GM12872 (cell line): ENCODE results near the gene ZFPL1.

ENCODE experiments used
- TF ChIP-seq, protein P1 (sequence below): IDR thresholded peaks from 3 replicates; pipeline ENCODE4 v1.5.1; 2011; ENCODE audit warnings: low read depth, mild to moderate bottlenecking, low read length, moderate library complexity; ENCODE audit not compliant: insufficient read depth

Gene ZFPL1

GRCh38 chr11:65129649-65130441 lies 45.8 kb downstream of the ZFPL1 start:
- TF ChIP-seq, protein P1, sequence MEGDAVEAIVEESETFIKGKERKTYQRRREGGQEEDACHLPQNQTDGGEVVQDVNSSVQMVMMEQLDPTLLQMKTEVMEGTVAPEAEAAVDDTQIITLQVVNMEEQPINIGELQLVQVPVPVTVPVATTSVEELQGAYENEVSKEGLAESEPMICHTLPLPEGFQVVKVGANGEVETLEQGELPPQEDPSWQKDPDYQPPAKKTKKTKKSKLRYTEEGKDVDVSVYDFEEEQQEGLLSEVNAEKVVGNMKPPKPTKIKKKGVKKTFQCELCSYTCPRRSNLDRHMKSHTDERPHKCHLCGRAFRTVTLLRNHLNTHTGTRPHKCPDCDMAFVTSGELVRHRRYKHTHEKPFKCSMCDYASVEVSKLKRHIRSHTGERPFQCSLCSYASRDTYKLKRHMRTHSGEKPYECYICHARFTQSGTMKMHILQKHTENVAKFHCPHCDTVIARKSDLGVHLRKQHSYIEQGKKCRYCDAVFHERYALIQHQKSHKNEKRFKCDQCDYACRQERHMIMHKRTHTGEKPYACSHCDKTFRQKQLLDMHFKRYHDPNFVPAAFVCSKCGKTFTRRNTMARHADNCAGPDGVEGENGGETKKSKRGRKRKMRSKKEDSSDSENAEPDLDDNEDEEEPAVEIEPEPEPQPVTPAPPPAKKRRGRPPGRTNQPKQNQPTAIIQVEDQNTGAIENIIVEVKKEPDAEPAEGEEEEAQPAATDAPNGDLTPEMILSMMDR = 0 out of 3 replicates have a peak, but pooled peaks have one; percentile 13

DNA sequence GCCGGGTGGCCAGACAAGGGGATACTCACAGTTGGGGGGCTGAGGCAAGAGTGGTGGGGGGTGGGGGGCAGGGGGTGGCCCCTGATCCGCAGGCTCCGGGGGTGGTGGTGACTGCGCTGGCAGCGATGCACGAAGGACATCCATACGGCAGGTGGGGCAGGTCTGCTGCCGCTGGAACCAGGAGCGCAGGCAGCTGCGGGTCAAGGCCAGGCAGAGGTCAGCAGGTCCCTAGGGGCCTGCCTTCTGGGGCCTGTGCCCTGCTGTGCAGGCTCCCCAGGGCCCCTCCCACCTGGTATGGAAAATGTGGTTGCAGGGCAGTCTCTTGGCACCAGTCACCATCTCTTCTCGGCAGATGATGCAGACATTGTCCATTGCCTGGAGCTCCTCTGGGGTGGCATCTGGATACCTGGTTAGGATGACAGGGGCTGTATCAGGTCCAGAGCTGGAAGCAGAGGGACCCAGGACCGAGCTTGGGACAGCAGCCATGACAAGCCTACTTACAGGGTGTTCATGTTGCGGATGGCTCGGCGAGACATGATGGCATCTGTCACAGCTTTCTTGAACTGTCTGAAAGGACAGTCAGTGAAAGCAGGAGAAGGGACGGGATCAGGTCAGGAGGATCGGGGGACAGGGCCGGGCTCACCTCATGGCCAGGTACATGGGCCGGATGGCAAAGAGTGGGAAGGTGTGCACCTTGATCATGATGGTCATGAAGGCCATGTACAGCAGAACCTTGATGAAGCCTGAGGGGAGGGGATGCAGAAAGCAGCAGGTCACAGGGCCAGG lies 46.8 kb downstream of the ZFPL1 start:
- TF ChIP-seq, protein P1 = no peak

DNA sequence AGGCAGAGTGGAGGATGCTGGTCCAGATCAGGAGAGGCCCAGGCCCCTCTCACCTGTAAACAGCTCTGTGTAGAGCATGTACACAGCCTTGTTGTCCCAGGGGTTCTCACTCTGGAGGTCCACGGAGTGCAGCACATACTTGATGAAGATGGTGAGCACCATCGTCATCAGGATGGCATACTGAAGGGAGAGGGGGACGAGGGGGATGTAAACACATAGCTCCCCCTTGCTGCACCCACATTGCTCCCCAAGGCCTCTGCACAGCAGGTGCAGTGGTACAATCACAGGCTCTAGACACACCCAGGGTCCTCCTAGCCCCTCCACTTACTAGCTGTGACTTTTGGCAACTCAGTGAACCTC lies 47.4 kb downstream of the ZFPL1 start:
- TF ChIP-seq, protein P1 = no peak

DNA sequence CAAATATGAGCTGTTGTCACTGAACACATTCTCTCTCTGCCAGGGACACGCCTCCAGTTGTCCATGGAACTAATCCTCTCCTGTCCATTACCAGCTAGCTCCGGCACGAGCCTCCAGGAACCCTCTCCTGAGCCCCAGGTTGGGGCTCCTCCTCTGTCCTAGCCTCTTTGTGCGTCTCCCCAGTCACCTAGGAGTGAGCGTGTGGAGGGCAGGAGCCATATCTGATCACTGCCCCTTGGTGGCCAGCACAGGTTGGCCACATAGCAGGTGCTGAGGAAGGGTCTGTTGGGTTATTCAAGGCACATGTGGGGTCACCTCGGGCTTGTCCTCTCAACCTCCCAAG lies 47.8 kb downstream of the ZFPL1 start:
- TF ChIP-seq, protein P1 = no peak

DNA sequence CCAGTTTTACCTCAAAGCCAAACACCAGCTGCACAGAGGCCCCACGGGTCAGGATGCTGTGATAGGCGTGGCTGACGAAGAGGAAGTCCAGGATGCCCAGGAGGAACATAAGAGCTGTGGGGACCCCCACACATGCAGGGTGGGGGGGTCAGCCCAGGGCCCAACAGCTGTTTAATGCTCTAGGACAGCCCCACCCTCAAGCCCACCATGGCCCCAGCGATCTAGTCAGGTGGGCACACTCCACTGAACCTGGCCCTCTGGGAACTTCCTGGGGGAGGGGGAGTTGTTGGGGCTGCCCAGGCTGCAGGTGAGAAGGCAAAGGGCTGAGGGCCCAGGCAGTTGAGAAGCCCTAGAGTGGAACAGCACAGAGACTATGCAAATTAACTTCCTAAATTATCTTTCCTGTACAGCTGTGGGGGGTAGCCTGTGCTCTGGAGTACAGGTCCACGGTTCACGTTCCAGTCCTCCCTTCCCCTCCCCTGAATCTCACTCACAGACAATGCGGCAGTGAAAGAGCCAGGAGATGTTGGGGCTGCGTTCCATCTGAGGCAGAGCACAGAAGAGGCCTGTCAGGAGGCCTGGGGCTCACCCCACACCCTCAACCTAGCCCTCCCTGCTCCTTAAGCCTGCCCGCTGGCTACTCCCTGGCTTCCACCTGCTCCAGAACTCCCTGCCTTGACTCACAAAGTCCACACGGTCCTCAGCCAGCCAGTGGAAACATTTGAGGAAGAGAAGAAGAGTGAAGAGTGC lies 48.4 kb downstream of the ZFPL1 start:
- TF ChIP-seq, protein P1 = no peak

DNA sequence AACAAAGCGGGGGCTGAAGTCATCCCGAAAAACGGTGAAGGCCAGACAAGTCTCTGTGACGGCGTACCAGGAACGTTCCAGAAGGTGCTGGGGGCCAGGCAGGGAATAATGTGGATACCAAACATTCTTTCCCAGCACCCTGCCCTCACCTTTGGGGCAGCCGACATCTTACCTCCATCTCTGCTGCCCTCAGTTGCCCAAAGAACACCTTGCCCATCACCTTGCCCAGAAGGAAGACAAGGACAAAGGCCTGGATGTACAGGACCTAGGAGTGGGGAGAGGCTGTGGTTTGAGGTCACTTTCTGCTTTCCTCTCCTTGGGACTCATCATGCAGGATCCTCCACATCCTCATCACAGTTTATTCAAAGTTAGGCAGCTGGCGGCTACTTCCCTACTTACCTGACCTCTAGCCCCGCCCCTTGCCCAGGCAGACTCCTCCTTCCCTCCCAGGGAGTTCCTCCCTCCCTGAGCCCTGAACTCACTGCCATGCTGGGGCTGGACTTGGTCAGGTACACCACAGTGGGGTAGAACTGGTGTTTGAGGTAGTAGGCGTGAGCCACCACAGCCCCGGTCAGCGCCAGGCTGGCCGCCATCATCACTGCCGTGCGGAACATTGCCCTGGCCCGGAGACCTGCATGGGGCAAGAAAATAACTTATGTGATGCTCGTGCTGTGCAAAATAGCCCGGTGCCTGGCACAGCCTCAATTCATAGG lies 49.1 kb downstream of the ZFPL1 start:
- TF ChIP-seq, protein P1 = no peak

- TF ChIP-seq, protein P1 = no peak
Measured at GRCh38 chr11:65133724-65134123, 49.7 kb downstream of the ZFPL1 start.
